CD14-positive monocyte (primary cell): ENCODE results near the gene KLHL30. TPM values are rescaled to one million over a fixed set of nuclear protein-coding genes. Genes with fewer than 3 reads are reported as not detected.

Experiments
- DNase-seq, 3 donors: peaks; one replicate each; pipeline ENCODE4 v3.0.0-alpha.2; 2011 to 2022
- H2AFZ ChIP-seq: 2 replicates; pipeline ENCODE4 v1.6.0; 2012; ENCODE audit warnings: mild to moderate bottlenecking, low read depth, low read length, inconsistent platforms; ENCODE audit not compliant: insufficient read depth, poor library complexity, severe bottlenecking
- H3K27ac ChIP-seq, 2 donors: 1 replicate in 1 of 2; 2 replicates in 1 of 2; pipeline ENCODE4 v1.5.1; 2012 to 2013; ENCODE audit warnings: low read length in 2 of 2, control low read depth in 1 of 2, inconsistent platforms in 1 of 2, low read depth in 1 of 2, mild to moderate bottlenecking in 1 of 2
- H3K27me3 ChIP-seq, 2 donors: one replicate each; pipeline versions ENCODE4 v1.6.0 to v1.6.1; 2011 to 2013; ENCODE audit warnings: low read length in 2 of 2; ENCODE audit not compliant: control insufficient read depth in 2 of 2, insufficient read depth in 2 of 2
- H3K36me3 ChIP-seq, 2 donors: replicated peaks in 1 of 2; 1 replicate in 1 of 2; 2 replicates in 1 of 2; pipeline versions ENCODE4 v1.5.1 to v1.6.1; 2012 to 2013; ENCODE audit warnings: low read length in 2 of 2, control low read depth in 1 of 2, inconsistent platforms in 1 of 2, mild to moderate bottlenecking in 1 of 2; ENCODE audit not compliant: insufficient read depth in 2 of 2, control insufficient read depth in 1 of 2
- H3K4me1 ChIP-seq, 2 donors: 1 replicate in 1 of 2; 2 replicates in 1 of 2; pipeline versions ENCODE4 v1.5.1 to v1.6.1; 2012 to 2013; ENCODE audit warnings: low read length in 2 of 2, control low read depth in 1 of 2, inconsistent platforms in 1 of 2, mild to moderate bottlenecking in 1 of 2, moderate library complexity in 1 of 2; ENCODE audit not compliant: insufficient read depth in 2 of 2, control insufficient read depth in 1 of 2
- H3K4me2 ChIP-seq: replicated peaks from 2 replicates; pipeline ENCODE3; 2012; ENCODE audit warnings: low read length, moderate library complexity, mild to moderate bottlenecking; ENCODE audit not compliant: poor library complexity, severe bottlenecking; ENCODE audit errors: extremely low read depth
- H3K4me3 ChIP-seq, 3 experiments: fragments of 200-600 bp in 1 of 3; sonication (generic) in 1 of 3; replicated peaks in 1 of 3; 1 replicate in 2 of 3; 2 replicates in 1 of 3; pipeline ENCODE4 v1.5.1; 2011 to 2013; ENCODE audit warnings: low read length in 3 of 3, mild to moderate bottlenecking in 3 of 3, control low read depth in 2 of 3, low read depth in 2 of 3, inconsistent platforms in 1 of 3, moderate library complexity in 1 of 3
- H3K79me2 ChIP-seq: 2 replicates; pipeline ENCODE4 v1.6.0; 2012; ENCODE audit warnings: mild to moderate bottlenecking, control low read depth, inconsistent platforms, low read length, moderate library complexity; ENCODE audit not compliant: insufficient read depth
- H3K9ac ChIP-seq: 2 replicates; pipeline ENCODE4 v1.6.0; 2017; ENCODE audit warnings: low read length, mild to moderate bottlenecking; ENCODE audit not compliant: insufficient read depth, poor library complexity, severe bottlenecking
- H3K9me3 ChIP-seq, 2 donors: replicated peaks in 1 of 2; 1 replicate in 1 of 2; 2 replicates in 1 of 2; pipeline versions ENCODE4 v1.5.1 to v1.6.1; 2012 to 2013; ENCODE audit warnings: low read length in 2 of 2, control low read depth in 1 of 2; ENCODE audit not compliant: control insufficient read depth in 1 of 2, insufficient read depth in 1 of 2
- H4K20me1 ChIP-seq: 2 replicates; pipeline ENCODE4 v1.6.0; 2012; ENCODE audit warnings: mild to moderate bottlenecking, low read length, control low read depth, moderate library complexity; ENCODE audit not compliant: insufficient read depth
- H3K27ac Mint-ChIP-seq, 7 donors: one replicate each; pipeline ENCODE4 v1.8.0; 2020; ENCODE audit warnings: mild to moderate bottlenecking in 7 of 7, mixed read lengths in 7 of 7, moderate library complexity in 6 of 7, inconsistent platforms in 2 of 7
- H3K27me3 Mint-ChIP-seq, 3 donors: one replicate each; pipeline ENCODE4 v1.8.0; 2021 to 2022; ENCODE audit warnings: low read depth in 3 of 3, mild to moderate bottlenecking in 3 of 3, mixed read lengths in 3 of 3, moderate library complexity in 3 of 3, inconsistent platforms in 1 of 3
- H3K36me3 Mint-ChIP-seq, 2 donors: one replicate each; pipeline ENCODE4 v1.8.0; 2020; ENCODE audit warnings: mixed read lengths in 2 of 2, inconsistent platforms in 1 of 2, mild to moderate bottlenecking in 1 of 2
- H3K4me1 Mint-ChIP-seq: one replicate; pipeline ENCODE4 v1.8.0; 2020; ENCODE audit warnings: mild to moderate bottlenecking, mixed read lengths
- H3K4me3 Mint-ChIP-seq, 2 donors: one replicate each; pipeline ENCODE4 v1.8.0; 2020; ENCODE audit warnings: mild to moderate bottlenecking in 2 of 2, mixed read lengths in 2 of 2, moderate library complexity in 1 of 2
- H3K9me3 Mint-ChIP-seq, 7 donors: one replicate each; pipeline ENCODE4 v1.8.0; 2020 to 2022; ENCODE audit warnings: mixed read lengths in 7 of 7, mild to moderate bottlenecking in 6 of 7, moderate library complexity in 6 of 7, inconsistent platforms in 2 of 7
- whole genome bisulfite sequencing: methylation state at CpG from one replicate; pipeline ENCODE4 v1.1.5; 2013; ENCODE audit warnings: missing lambda C conversion rate; ENCODE audit not compliant: insufficient coverage; 5-methylcytosine and 5-hydroxymethylcytosine counted together
- intact Hi-C, 2 donors: fragments of 100-400 bp; cut with micrococcal nuclease; formaldehyde crosslinking; loops; one replicate each; pipeline versions ENCODE4 v1.15.0 to v1.15.1; 2023
- polyA plus RNA-seq, 3 donors: library from polyadenylated mRNA; depleted of rRNA in 1 of 3; unstranded in 2 of 3; stranded (reverse) in 1 of 3; fragments of 300-500 nt in 2 of 3; fragments of >200 nt in 1 of 3; fragmentation: Illumina TruSeq in 2 of 3; gene quantifications; 1 replicate in 2 of 3; 2 replicates in 1 of 3; pipeline ENCODE4 v1.2.3, GENCODE V29; 2012 to 2021
- TF ChIP-seq, protein P1 (sequence below): fragments of 200-600 bp; IDR thresholded peaks from one replicate; pipeline ENCODE4 v1.8.0; 2022; ENCODE audit warnings: antibody characterized with exemption, mild to moderate bottlenecking

The KLHL30 gene
- polyA plus RNA-seq, 3 donors = 0.01 to 0.14 TPM; not detected in 1

DNA sequence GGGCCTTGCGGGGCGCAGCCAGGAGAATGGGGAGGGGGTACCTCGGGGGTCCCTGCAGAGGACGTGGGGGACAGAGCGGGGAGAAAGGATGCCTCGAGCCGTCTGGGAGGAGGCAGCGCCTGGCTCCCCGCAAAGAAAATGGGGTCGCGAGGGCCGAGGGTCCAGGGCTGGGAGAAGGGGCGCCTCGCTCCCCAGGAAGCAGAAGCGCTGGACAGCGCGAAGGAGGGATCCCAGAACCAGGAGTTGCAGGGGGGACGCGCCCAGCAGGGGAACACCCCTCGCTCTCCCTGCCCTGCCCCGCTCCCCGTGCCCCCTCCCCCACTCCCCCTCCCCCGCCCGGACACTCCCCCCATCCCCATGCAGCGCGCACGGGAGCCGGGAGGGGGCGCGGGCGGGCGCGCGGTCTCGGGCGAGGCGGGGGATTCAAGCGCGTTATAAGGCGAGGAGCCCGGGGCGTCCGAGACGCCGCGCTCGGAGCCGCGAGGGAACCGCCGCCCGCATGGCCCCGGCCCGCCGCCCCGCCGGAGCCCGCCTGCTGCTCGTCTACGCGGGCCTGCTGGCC, 20.1 kb downstream of the KLHL30 start, which contains the start of gene ERFE:
ERFE (plus strand) TSS at position 462 of the 562 bp plus-strand sequence; CDS start at position 500, 38 bp downstream.
- Histone ChIP-seq H3K79me2 (no peaks in the 10 kb centered on the region), H3K4me3 (peak within 1 kb of the TSS in 2 of 3 experiments; percentile 16 to 63), H3K4me2 (peak within 1 kb of the TSS; percentile 66), H2AFZ (peak within 1 kb of the TSS; percentile 69), H3K9ac (no peak within 1 kb of the TSS), H3K36me3 (no peaks in the 10 kb centered on the region), H3K4me1 (peaks cover 7 to 8% of the 10 kb centered on the region in 2 donors), H3K27me3 (peaks cover 7 to 52% of the 10 kb centered on the region in 2 donors), H4K20me1 (no peaks in the 10 kb centered on the region), H3K9me3 (peaks cover 0 to 7% of the 10 kb centered on the region in 2 donors), H3K27ac (no peak within 1 kb of the TSS)
- Mint-ChIP-seq H3K9me3 (peaks cover 2 to 16% (median 5%) of the 10 kb centered on the region in 7 donors), H3K4me1 (peaks cover 15% of the 10 kb centered on the region), H3K36me3 (peaks cover 0 to 4% of the 10 kb centered on the region in 2 donors), H3K27me3 (peaks cover 36 to 60% (median 49%) of the 10 kb centered on the region in 3 donors), H3K4me3 (peak within 1 kb of the TSS; percentile 76 to 93), H3K27ac (no peak within 1 kb of the TSS)
- intact Hi-C loops = no loop called here
- TF ChIP-seq, protein P1, sequence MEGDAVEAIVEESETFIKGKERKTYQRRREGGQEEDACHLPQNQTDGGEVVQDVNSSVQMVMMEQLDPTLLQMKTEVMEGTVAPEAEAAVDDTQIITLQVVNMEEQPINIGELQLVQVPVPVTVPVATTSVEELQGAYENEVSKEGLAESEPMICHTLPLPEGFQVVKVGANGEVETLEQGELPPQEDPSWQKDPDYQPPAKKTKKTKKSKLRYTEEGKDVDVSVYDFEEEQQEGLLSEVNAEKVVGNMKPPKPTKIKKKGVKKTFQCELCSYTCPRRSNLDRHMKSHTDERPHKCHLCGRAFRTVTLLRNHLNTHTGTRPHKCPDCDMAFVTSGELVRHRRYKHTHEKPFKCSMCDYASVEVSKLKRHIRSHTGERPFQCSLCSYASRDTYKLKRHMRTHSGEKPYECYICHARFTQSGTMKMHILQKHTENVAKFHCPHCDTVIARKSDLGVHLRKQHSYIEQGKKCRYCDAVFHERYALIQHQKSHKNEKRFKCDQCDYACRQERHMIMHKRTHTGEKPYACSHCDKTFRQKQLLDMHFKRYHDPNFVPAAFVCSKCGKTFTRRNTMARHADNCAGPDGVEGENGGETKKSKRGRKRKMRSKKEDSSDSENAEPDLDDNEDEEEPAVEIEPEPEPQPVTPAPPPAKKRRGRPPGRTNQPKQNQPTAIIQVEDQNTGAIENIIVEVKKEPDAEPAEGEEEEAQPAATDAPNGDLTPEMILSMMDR = peak; percentile 54
- DNase-seq = peak in 2 of 3 donors; percentile 19 to 31
- 13% methylated on average over 44 of the region's 61 CpGs for WGBS

DNA sequence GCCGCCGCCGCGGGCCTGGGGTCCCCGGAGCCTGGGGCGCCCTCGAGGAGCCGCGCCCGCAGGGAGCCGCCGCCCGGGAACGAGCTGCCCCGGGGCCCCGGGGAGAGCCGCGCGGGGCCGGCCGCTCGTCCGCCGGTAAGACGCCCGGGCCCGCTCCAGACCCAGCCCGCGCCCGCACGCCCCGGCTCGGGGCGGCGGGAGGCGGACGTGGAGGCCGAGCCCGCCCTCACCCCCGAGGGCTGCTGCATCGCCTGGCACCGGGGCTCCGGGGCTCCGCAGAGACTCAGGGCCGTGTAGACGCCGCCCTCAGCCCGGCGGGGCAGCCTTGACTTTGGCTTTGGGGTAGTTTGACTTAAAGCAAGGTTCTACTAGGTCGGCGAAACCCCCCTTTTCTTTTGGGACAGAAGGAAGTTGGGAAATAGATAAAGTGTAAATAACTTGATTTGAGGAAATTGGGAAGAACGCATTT, 20.6 kb downstream of the KLHL30 start:
- H3K4me2 ChIP-seq = peak overlapping the region; percentile 66
- H3K4me1 ChIP-seq = peaks cover 7 to 8% of the 10 kb centered on the region in 2 donors
- H3K4me1 Mint-ChIP-seq = peaks cover 15% of the 10 kb centered on the region
- H3K27me3 Mint-ChIP-seq = peaks cover 36 to 63% (median 49%) of the 10 kb centered on the region in 3 donors
- H3K27ac Mint-ChIP-seq = no peak overlapping the region
- peaks cover 0 to 4% of the 10 kb centered on the region in 2 donors for H3K36me3 Mint-ChIP-seq
- H3K9me3 Mint-ChIP-seq = peaks cover 1 to 15% (median 2%) of the 10 kb centered on the region in 7 donors
- DNase-seq = no peak
- H2AFZ ChIP-seq = peak overlapping the region; percentile 69
- H3K9me3 ChIP-seq = peaks cover 0 to 7% of the 10 kb centered on the region in 2 donors
- H3K4me3 ChIP-seq = peak overlapping the region in 2 of 3 experiments; percentile 16 to 63
- no peak overlapping the region for H3K27ac ChIP-seq
- H3K36me3 ChIP-seq = no peaks in the 10 kb centered on the region
- TF ChIP-seq, protein P1 = no peak
- intact Hi-C loops = no loop called here
- no peaks in the 10 kb centered on the region for H3K79me2 ChIP-seq
- no peaks in the 10 kb centered on the region for H4K20me1 ChIP-seq
- H3K9ac ChIP-seq = no peak overlapping the region
- under 1% methylated on average over 49 of the region's 52 CpGs for WGBS
- peak overlapping the region; percentile 76 to 93 for H3K4me3 Mint-ChIP-seq
- peaks cover 7 to 52% of the 10 kb centered on the region in 2 donors for H3K27me3 ChIP-seq
